HepG2 (cell line): ENCODE data around the gene FASTKD3. TPM values are rescaled to one million over a fixed set of nuclear protein-coding genes. Genes with fewer than 3 reads are reported as not detected.
A peak's percentile ranks its signal among the peaks of the same experiment; 100 is the strongest.

Experiments used
- AGO2 ChIP-seq: fragments of 200-400 bp; formaldehyde crosslinking; optimal IDR thresholded peaks from 2 replicates; pipeline ENCODE3; 2017; ENCODE audit warnings: mild to moderate bottlenecking, low read depth, low read length, moderate library complexity
- ATF7-NPFF ChIP-seq: sonication (generic); formaldehyde crosslinking; IDR thresholded peaks from 2 replicates; pipeline ENCODE4 v1.8.1; 2023; ENCODE audit warnings: mild to moderate bottlenecking, low read depth, missing genetic modification reagents, moderate library complexity
- CHD2 ChIP-seq: IDR thresholded peaks from 2 replicates; pipeline ENCODE4 v1.6.1; 2011; ENCODE audit warnings: low read depth, low read length, improper control_type of control experiment
- CHD4 ChIP-seq: fragments of 200-600 bp; sonication (generic); IDR thresholded peaks from 2 replicates; pipeline ENCODE4 v1.7.0; 2017; ENCODE audit warnings: mild to moderate bottlenecking, low read length, borderline replicate concordance
- RFX5 ChIP-seq: IDR thresholded peaks from 2 replicates; pipeline ENCODE4 v1.6.1; 2011; ENCODE audit warnings: low read depth, low read length, improper control_type of control experiment
- ZNF577 ChIP-seq: sonication (generic); formaldehyde crosslinking; IDR thresholded peaks from 2 replicates; pipeline ENCODE4 v1.4.0; 2020; ENCODE audit warnings: mild to moderate bottlenecking, low read depth, missing genetic modification reagents, borderline replicate concordance
- polyA plus RNA-seq, 8 experiments: library from polyadenylated mRNA; depleted of rRNA in 3 of 8; stranded (reverse) in 7 of 8; unstranded in 1 of 8; fragments of >200 nt; fragmentation: Illumina TruSeq in 4 of 8; extraction: Trizol in 4 of 8; gene quantifications; 2 replicates each; pipeline versions ENCODE4 v1.2.1 to v1.2.3, GENCODE V29; 2011 to 2016; ENCODE audit warnings: low read depth in 4 of 8, missing spikeins in 1 of 8, mixed read lengths in 1 of 8; ENCODE audit not compliant: insufficient read depth in 1 of 8
- total RNA-seq, 5 experiments: library from RNA; depleted of rRNA; stranded (reverse); fragments of >200 nt; fragmentation: Illumina TruSeq; extraction: Trizol; gene quantifications; 2 replicates each; pipeline ENCODE4 v1.2.3, GENCODE V29; 2016; ENCODE audit warnings: low read depth in 1 of 5
- TF ChIP-seq, protein P1 (sequence below): sonication (generic); formaldehyde crosslinking; IDR thresholded peaks from 2 replicates; pipeline ENCODE4 v1.8.0; 2022; ENCODE audit warnings: mild to moderate bottlenecking, missing genetic modification reagents; ENCODE audit not compliant: insufficient replicate concordance
- TF ChIP-seq, protein P2 (sequence below): sonication (generic); formaldehyde crosslinking; IDR thresholded peaks from 2 replicates; pipeline ENCODE4 v1.8.0; 2022; ENCODE audit warnings: missing genetic modification reagents, mild to moderate bottlenecking, moderate library complexity, borderline replicate concordance
- TF ChIP-seq, protein P3 (sequence below): sonication (generic); formaldehyde crosslinking; IDR thresholded peaks from one replicate; pipeline ENCODE4 v1.5.1; 2020; ENCODE audit warnings: mild to moderate bottlenecking, missing genetic modification reagents; ENCODE audit errors: not compliant biosample characterization

FASTKD3 gene
- total and polyA plus RNA-seq, 2 of the 13 experiments (the other 11 are each of a cell fraction or from before 2014, with no cell fraction given), result 6.9 to 17.8 TPM

DNA sequence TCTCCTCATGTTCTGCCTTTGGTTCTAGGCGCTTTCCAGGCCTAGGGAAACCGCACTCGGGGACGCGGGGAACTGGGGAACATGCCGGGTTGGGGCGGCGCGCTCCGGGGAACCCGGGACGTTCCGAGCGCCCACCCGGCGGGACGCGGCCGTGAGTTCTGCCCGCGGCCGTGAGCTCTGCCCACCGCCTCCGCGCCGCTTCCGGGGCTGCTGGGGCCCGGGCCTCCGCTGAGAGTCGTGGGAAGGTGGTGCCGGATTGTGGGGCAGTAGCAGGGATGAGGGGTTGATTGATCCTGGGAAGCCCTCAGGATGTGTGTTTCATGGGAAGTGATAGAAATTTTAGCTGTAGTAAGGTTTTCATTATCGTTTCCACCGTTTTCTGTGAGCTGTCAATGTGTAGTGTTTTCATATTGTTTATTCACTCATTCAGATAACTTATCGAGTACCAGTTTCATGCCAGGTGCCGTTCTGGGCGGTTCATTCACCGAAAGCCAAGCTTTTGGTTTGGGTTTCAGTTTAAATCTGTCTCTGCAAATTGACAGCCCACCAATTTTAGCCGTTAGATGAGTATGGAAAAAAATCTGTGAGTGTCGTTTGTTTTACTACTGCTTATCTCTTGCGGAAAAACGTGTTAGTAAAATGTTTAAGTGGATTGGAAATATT, 774 bp upstream of the FASTKD3 start (continued):
- TF ChIP-seq, protein P1, sequence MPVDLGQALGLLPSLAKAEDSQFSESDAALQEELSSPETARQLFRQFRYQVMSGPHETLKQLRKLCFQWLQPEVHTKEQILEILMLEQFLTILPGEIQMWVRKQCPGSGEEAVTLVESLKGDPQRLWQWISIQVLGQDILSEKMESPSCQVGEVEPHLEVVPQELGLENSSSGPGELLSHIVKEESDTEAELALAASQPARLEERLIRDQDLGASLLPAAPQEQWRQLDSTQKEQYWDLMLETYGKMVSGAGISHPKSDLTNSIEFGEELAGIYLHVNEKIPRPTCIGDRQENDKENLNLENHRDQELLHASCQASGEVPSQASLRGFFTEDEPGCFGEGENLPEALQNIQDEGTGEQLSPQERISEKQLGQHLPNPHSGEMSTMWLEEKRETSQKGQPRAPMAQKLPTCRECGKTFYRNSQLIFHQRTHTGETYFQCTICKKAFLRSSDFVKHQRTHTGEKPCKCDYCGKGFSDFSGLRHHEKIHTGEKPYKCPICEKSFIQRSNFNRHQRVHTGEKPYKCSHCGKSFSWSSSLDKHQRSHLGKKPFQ (CRISPR knock-in tag), result no peak
- TF ChIP-seq ATF7-NPFF (CRISPR knock-in tag), result peak; percentile 24; the same call in 1 of the 2 replicates
- TF ChIP-seq AGO2, result peak; percentile 52
- no peak for TF ChIP-seq ZNF577 (CRISPR knock-in tag)
- TF ChIP-seq CHD2, result no peak
- TF ChIP-seq, protein P2, sequence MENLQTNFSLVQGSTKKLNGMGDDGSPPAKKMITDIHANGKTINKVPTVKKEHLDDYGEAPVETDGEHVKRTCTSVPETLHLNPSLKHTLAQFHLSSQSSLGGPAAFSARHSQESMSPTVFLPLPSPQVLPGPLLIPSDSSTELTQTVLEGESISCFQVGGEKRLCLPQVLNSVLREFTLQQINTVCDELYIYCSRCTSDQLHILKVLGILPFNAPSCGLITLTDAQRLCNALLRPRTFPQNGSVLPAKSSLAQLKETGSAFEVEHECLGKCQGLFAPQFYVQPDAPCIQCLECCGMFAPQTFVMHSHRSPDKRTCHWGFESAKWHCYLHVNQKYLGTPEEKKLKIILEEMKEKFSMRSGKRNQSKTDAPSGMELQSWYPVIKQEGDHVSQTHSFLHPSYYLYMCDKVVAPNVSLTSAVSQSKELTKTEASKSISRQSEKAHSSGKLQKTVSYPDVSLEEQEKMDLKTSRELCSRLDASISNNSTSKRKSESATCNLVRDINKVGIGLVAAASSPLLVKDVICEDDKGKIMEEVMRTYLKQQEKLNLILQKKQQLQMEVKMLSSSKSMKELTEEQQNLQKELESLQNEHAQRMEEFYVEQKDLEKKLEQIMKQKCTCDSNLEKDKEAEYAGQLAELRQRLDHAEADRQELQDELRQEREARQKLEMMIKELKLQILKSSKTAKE (CRISPR knock-in tag), result no peak
- TF ChIP-seq, protein P3, sequence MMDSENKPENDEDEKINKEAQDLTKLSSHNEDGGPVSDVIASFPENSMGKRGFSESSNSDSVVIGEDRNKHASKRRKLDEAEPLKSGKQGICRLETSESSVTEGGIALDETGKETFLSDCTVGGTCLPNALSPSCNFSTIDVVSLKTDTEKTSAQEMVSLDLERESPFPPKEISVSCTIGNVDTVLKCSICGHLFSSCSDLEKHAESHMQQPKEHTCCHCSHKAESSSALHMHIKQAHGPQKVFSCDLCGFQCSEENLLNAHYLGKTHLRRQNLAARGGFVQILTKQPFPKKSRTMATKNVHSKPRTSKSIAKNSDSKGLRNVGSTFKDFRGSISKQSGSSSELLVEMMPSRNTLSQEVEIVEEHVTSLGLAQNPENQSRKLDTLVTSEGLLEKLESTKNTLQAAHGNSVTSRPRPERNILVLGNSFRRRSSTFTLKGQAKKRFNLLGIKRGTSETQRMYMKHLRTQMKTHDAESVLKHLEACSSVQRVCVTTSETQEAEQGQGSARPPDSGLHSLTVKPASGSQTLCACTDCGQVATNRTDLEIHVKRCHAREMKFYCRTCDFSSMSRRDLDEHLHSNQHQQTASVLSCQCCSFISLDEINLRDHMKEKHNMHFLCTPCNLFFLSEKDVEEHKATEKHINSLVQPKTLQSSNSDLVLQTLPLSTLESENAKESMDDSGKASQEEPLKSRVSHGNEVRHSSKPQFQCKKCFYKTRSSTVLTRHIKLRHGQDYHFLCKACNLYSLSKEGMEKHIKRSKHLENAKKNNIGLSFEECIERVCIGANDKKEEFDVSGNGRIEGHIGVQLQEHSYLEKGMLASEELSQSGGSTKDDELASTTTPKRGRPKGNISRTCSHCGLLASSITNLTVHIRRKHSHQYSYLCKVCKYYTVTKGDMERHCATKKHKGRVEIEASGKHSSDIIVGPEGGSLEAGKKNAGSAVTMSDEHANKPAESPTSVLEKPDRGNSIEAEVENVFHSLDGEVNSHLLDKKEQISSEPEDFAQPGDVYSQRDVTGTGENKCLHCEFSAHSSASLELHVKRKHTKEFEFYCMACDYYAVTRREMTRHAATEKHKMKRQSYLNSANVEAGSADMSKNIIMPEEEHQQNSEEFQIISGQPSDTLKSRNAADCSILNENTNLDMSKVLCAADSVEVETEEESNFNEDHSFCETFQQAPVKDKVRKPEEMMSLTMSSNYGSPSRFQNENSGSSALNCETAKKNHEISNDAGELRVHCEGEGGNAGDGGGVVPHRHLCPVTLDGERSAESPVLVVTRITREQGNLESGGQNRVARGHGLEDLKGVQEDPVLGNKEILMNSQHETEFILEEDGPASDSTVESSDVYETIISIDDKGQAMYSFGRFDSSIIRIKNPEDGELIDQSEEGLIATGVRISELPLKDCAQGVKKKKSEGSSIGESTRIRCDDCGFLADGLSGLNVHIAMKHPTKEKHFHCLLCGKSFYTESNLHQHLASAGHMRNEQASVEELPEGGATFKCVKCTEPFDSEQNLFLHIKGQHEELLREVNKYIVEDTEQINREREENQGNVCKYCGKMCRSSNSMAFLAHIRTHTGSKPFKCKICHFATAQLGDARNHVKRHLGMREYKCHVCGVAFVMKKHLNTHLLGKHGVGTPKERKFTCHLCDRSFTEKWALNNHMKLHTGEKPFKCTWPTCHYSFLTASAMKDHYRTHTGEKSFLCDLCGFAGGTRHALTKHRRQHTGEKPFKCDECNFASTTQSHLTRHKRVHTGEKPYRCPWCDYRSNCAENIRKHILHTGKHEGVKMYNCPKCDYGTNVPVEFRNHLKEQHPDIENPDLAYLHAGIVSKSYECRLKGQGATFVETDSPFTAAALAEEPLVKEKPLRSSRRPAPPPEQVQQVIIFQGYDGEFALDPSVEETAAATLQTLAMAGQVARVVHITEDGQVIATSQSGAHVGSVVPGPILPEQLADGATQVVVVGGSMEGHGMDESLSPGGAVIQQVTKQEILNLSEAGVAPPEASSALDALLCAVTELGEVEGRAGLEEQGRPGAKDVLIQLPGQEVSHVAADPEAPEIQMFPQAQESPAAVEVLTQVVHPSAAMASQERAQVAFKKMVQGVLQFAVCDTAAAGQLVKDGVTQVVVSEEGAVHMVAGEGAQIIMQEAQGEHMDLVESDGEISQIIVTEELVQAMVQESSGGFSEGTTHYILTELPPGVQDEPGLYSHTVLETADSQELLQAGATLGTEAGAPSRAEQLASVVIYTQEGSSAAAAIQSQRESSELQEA (CRISPR knock-in tag), result peak; percentile 9
- no peak for TF ChIP-seq RFX5
- TF ChIP-seq CHD4, result no peak
